ENCODE data around the gene SMARCD3. TPM values are rescaled to one million over a fixed set of nuclear protein-coding genes. Genes with fewer than 3 reads are reported as not detected.

SMARCD3 gene
- total RNA-seq, 2 experiments from 2014 or later: 4.1 to 4.8 TPM

DNA sequence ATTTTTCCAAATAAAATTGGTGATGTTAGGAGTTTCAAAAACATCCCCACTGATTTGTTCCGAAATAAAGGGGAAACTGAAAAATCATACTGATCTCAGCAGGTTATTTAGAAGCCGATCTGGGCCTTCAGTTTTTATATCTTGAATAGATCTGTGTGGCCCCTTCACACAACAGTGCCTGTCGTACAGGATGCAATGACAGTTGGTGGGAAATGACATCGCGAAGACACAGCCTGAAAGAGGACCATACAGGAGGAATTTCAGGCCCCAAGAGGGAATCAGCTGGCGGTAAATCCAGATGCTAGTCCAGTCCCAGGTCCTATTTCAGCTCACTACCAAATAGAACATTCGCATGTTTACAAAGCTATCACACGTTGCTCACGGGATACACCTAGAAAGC is 41.2 kb downstream of the SMARCD3 start:
- H3K4me3 Mint-ChIP-seq: no peak overlapping the region
- DNase-seq: no peak
- intact Hi-C loops (cut with DNase I, micrococcal nuclease): no loop called here
- H3K27me3 Mint-ChIP-seq: peaks cover 4% of the 10 kb centered on the region
- peaks cover 21% of the 10 kb centered on the region for H3K4me1 Mint-ChIP-seq
- H3K9me3 Mint-ChIP-seq (ENCODE audit: low read depth): no peaks in the 10 kb centered on the region
- CTCF ChIA-PET: interaction anchor here (1.4 kb wide), 1 partner anchor 119 kb away, joined by 3 read pairs; no protein-coding TSS in a partner anchor
- POLR2A ChIA-PET: no interaction called here
- no peaks in the 10 kb centered on the region for H3K36me3 Mint-ChIP-seq (ENCODE audit: low read depth)
- H3K27ac Mint-ChIP-seq: no peak overlapping the region
- peak; percentile 53 for ATAC-seq

DNA sequence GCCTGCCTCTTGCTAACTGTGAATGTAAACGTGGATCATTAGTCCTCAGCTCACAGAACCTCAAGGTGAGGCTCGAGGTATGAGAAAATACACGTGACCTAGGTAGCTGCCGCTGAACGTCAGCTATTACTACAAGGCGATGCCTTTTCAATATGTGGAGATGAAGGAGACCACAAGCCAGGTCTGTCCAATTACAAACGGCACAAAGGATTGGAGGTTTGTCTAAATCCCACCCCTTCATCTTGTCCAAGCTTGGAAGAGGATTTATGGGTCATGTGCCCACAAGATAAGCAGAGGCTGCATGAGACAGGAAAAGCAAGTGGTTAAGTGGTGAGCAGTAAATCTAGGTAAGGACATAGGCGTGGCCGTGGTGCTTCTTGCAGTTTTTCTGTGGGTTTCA is 41.6 kb downstream of the SMARCD3 start:
- Mint-ChIP-seq H3K36me3 (ENCODE audit: low read depth) (no peaks in the 10 kb centered on the region), H3K4me3 (no peak overlapping the region), H3K9me3 (ENCODE audit: low read depth) (no peaks in the 10 kb centered on the region), H3K27me3 (peaks cover 4% of the 10 kb centered on the region), H3K27ac (no peak overlapping the region), H3K4me1 (peaks cover 21% of the 10 kb centered on the region)
- POLR2A ChIA-PET: no interaction called here
- CTCF ChIA-PET: interaction anchor here (1.4 kb wide), 1 partner anchor 118 kb away, joined by 3 read pairs; no protein-coding TSS in a partner anchor
- no peak for DNase-seq
- peak; percentile 24 for ATAC-seq
- intact Hi-C loops (cut with DNase I, micrococcal nuclease): no loop called here

DNA sequence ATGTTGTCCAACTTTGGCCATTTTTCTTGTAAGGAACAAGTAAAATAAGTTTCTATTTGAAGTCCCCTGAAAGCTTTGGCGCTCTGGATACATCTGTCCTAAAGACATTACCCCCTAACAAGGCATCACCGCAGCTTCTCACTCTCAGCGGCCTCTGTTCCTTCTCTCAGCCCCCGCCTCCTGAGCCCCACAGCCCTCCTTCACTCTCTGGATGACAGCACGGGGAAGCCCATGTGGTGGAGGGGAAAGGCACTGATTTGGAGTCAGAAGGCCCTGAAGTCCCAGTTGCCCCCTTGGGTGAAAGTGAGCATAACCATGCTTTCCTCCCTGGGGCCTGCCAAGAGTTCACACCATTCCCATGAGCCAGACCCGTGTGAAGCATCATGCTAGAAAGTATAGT is 42.8 kb downstream of the SMARCD3 start:
- Mint-ChIP-seq H3K4me3 (no peak overlapping the region), H3K27ac (no peak overlapping the region), H3K27me3 (peaks cover 4% of the 10 kb centered on the region), H3K9me3 (ENCODE audit: low read depth) (no peaks in the 10 kb centered on the region), H3K36me3 (ENCODE audit: low read depth) (no peaks in the 10 kb centered on the region), H3K4me1 (peaks cover 21% of the 10 kb centered on the region)
- intact Hi-C loops (cut with DNase I, micrococcal nuclease): no loop called here
- ATAC-seq (no peak), DNase-seq (no peak)
- ChIA-PET POLR2A (no interaction called here), CTCF (interaction anchor here (0.6 to 1.4 kb wide), 4 partner anchors 39 to 863 kb away, joined by 3 to 5 read pairs (median 3); no protein-coding TSS in a partner anchor)

DNA sequence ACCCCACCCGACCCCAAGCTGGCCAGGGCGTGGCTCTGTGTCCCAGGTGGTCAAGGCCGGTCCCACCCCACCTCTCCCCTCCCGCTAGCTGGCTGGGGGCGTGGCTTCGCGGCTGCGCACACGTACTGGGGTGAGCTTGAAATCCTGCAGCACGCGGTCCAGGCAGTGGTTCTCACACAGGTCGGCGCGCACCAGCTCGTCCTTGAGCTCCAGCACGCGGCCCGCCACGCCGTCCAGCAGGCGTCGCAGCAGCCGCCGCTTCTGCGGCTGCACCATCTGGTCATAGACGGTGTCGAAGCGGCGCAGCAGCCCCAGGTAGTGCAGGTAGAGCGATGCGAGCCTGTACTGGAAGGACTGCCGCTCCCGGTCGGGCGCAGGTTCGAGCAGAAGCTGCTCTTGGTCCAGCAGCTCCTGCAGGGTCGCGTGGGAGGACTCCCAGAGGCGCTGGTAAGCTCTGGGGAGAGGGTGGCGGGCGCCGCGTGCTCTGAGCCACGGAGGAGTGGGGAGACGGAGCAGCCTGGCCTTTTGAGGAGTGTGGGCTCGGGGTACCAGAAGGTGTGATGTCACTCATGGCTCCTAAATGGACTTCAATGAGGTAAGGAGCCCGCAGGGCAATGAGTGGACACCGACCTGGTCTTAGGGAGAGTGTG is 44.0 kb downstream of the SMARCD3 start:
- H3K4me3 Mint-ChIP-seq: no peak overlapping the region
- H3K27me3 Mint-ChIP-seq: peaks cover 4% of the 10 kb centered on the region
- no peak for DNase-seq

DNA sequence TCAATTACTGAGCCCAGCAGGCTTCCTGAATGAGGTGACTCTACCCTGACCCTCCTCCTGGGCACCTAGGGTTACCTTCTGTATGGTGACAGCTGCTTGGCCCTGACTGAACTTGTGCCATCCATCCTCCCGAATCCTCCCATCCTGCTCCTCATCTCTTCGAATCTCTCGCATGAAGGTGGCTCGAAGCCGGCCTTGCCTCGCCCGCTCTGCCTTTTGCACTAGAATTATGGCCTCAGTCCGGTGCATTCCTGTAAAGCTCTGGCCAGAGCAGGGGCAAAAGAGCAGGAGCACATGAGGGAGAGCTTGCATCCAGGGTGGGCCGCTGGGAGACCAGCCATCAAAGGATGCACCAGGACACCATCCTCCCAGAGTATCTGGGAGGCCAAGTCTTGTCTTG is 45.7 kb downstream of the SMARCD3 start:
- Mint-ChIP-seq H3K36me3 (ENCODE audit: low read depth) (no peaks in the 10 kb centered on the region), H3K27ac (no peak overlapping the region), H3K9me3 (ENCODE audit: low read depth) (no peaks in the 10 kb centered on the region), H3K27me3 (peaks cover 4% of the 10 kb centered on the region), H3K4me1 (peaks cover 14% of the 10 kb centered on the region), H3K4me3 (no peak overlapping the region)
- intact Hi-C loops (cut with DNase I, micrococcal nuclease): no loop called here
- no peak for DNase-seq
- no peak for ATAC-seq
- CTCF ChIA-PET: interaction anchor here (0.6 to 0.7 kb wide), 2 partner anchors 9 to 70 kb away, joined by 3 read pairs; no protein-coding TSS in a partner anchor
- POLR2A ChIA-PET: no interaction called here

More for the DNA sequence above, 44.0 kb downstream of the SMARCD3 start:
- CTCF ChIA-PET: no interaction called here
- H3K27ac Mint-ChIP-seq: no peak overlapping the region
- POLR2A ChIA-PET: interaction anchor here (0.6 kb wide), 1 partner anchor 25 kb away, joined by 3 read pairs; no protein-coding TSS in a partner anchor
- H3K36me3 Mint-ChIP-seq (ENCODE audit: low read depth): no peaks in the 10 kb centered on the region
- intact Hi-C loops (cut with DNase I, micrococcal nuclease): no loop called here
- H3K9me3 Mint-ChIP-seq (ENCODE audit: low read depth): no peaks in the 10 kb centered on the region
- ATAC-seq: no peak
- H3K4me1 Mint-ChIP-seq: peaks cover 21% of the 10 kb centered on the region

DNA sequence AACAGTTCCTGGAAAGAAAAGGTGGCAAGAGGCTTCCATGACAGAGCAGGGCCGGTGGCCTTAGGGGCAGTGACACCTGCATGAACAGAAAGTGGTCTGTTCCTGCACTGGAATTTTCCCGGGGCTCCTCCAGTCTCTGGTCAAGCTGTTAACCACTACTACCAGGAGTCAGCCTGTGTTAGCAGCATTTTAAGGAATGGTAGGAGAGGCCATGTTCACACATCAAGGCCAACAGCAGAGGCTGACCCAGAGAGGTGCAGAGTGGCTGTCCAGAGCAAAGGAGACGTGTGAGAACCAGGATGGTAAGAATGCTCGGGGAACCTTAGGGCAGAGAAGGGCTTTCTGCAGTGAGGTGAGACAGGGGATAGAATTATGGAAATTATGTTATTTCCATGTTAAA is 46.7 kb downstream of the SMARCD3 start:
- no peak overlapping the region for H3K27ac Mint-ChIP-seq
- no peak overlapping the region for H3K4me3 Mint-ChIP-seq
- H3K4me1 Mint-ChIP-seq: peaks cover 4% of the 10 kb centered on the region
- DNase-seq (no peak), ATAC-seq (no peak)
- H3K36me3 Mint-ChIP-seq (ENCODE audit: low read depth): no peaks in the 10 kb centered on the region
- CTCF ChIA-PET: interaction anchor here (0.6 kb wide), 1 partner anchor 81 kb away, joined by 3 read pairs; no protein-coding TSS in a partner anchor
- POLR2A ChIA-PET: no interaction called here
- intact Hi-C loops (cut with DNase I, micrococcal nuclease): no loop called here
- no peaks in the 10 kb centered on the region for H3K9me3 Mint-ChIP-seq (ENCODE audit: low read depth)
- H3K27me3 Mint-ChIP-seq: peaks cover 4% of the 10 kb centered on the region

DNA sequence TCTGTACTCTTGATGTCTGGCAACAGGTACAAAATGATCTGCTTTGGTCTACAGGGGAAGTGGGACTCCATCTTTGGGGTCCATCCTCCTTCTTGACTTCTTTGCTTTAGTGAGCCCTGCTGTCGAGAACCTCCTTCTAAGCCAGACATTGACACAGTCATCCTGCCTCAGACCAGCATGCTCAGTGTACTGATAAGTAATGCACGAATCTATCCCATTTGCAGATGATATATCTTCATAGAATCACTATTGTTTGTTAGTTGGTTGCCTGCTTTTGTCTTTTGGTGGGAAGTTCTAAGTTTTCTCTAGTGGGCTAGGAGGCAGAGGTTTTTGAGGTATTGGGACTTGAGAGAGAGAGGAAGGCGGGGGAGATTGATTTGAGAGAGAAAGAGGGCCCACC is 47.1 kb downstream of the SMARCD3 start:
- Mint-ChIP-seq H3K9me3 (ENCODE audit: low read depth) (no peaks in the 10 kb centered on the region), H3K4me1 (no peaks in the 10 kb centered on the region), H3K27me3 (peaks cover 4% of the 10 kb centered on the region), H3K36me3 (ENCODE audit: low read depth) (no peaks in the 10 kb centered on the region), H3K4me3 (no peak overlapping the region), H3K27ac (no peak overlapping the region)
- ChIA-PET POLR2A (no interaction called here), CTCF (interaction anchor here (0.6 kb wide), 1 partner anchor 81 kb away, joined by 3 read pairs; no protein-coding TSS in a partner anchor)
- no peak for ATAC-seq
- intact Hi-C loops (cut with DNase I, micrococcal nuclease): no loop called here
- no peak for DNase-seq

DNA sequence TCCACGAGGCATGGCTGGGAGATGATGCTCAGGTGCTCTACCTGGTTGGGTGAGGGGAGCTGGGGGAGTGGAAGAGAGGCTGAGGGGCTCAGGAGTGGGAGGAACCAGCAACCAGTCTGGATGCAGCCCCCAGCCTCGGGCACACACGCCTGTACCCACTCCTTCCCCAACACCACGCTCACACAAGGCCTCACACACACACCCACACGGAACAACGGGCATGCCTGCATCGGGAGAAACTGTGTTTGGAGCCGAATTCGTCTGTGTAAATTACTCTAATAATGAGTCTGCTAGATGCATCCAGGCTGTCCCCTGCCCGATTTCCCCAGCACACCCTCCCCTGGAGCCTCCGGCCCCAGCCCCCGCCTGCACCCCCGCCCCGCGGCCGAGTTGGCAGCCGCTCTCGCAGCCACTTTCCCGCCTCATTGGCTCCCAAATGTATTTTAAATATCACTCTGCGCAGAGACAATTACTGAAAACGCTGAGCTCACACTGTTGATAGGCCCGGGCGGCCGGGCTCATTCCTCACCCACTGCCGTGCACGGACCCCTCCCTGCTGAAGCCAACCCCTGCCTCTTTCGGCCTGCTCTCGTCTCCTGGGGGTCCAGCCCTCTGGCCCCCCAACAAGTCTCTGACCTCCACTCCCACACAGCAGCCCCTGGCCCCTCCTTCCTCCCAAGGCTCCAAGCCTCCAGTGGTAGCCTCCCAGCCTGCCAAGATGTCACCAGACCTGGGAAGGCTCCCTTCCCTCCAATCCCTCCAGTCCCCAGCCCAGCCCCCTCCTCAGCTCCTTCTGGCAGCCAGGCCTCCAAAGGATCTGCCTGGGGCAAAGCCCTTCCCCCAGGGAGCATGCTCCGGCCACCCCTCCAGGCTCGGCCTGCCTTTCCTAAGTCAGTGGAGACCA is 49.3 kb downstream of the SMARCD3 start:
- no peak for DNase-seq
- ATAC-seq: no peak
- H3K36me3 Mint-ChIP-seq (ENCODE audit: low read depth): no peaks in the 10 kb centered on the region
- no peak overlapping the region for H3K27ac Mint-ChIP-seq
- H3K27me3 Mint-ChIP-seq: peaks cover 7% of the 10 kb centered on the region
- CTCF ChIA-PET: no interaction called here
- intact Hi-C loops (cut with DNase I, micrococcal nuclease): no loop called here
- H3K4me3 Mint-ChIP-seq: no peak overlapping the region
- H3K9me3 Mint-ChIP-seq (ENCODE audit: low read depth): no peaks in the 10 kb centered on the region
- peaks cover under 1% of the 10 kb centered on the region for H3K4me1 Mint-ChIP-seq
- POLR2A ChIA-PET: interaction anchor here (1.1 kb wide), 1 partner anchor 12 kb away, joined by 4 read pairs; no protein-coding TSS in a partner anchor

DNA sequence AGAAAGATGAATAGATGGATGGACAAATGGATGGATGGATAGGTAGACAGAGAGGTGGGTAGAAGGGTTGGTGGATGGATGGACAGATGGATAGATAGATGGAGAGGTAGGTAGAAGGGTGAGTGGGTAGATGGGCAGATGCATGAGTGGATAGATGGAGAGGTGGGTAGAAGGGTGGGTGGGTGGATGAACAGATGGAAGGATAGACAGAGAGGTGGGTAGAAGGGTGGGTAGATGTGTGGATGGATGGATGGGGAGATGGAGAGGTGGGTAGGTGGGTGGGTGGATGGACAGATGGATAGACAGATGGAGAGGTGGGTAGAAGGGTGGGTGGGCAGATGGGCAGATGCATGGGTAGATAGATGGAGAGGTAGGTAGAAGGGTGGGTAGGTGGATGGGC is 50.6 kb downstream of the SMARCD3 start:
- ATAC-seq: no peak
- CTCF ChIA-PET: no interaction called here
- peaks cover 3% of the 10 kb centered on the region for H3K4me1 Mint-ChIP-seq

DNA sequence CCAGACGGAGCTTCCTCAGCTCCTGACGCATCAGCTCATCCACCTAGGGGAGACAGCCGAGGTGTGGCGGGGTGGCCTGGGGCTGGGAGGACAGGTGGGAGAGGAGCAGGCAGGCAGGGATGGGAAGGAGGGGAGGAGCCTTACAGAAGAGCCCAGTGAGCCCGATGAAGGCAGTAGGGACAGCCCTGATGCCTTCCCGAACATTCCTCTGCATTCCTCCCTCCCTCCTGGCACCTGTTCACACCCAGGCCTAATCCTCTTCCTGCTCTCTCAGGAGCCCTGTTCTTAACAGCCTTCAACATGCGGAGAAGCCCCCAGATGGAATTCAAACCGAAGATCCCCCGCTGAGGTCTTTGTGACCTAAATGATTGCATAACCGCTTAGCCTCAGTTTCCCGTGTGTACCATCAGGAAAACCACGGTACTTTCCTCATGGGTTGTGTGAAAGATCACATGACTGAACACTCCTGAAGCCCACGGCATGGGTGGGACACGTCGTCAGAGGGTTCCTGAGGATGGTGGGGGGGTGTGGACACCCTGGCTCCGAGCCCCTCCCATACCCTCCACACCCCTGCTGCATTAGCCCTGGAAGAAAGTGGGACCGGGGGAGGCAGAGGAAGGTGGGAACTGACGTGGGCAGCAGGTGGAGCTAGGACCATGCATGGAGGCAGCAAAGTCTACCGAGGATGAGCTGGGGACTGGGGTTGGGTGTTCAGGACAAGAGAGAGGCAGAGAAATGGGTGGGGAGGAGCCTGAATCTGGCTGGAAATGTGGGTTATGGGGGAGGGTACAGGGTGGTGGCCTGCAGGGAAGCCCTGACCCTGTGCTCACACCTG is 52.7 kb downstream of the SMARCD3 start:
- no peak for DNase-seq
- H3K4me3 Mint-ChIP-seq: no peak overlapping the region
- H3K9me3 Mint-ChIP-seq (ENCODE audit: low read depth): no peaks in the 10 kb centered on the region
- POLR2A ChIA-PET: interaction anchor here (0.6 kb wide), 1 partner anchor 96 kb away, joined by 4 read pairs; no protein-coding TSS in a partner anchor
- CTCF ChIA-PET: interaction anchor here (0.5 kb wide), 1 partner anchor 1660 kb away, joined by 4 read pairs; no protein-coding TSS in a partner anchor
- ATAC-seq: no peak
- no peak overlapping the region for H3K27ac Mint-ChIP-seq
- H3K4me1 Mint-ChIP-seq: peaks cover 3% of the 10 kb centered on the region
- intact Hi-C loops (cut with DNase I, micrococcal nuclease): no loop called here
- peaks cover 5% of the 10 kb centered on the region for H3K27me3 Mint-ChIP-seq
- H3K36me3 Mint-ChIP-seq (ENCODE audit: low read depth): no peaks in the 10 kb centered on the region

More for the DNA sequence above, 50.6 kb downstream of the SMARCD3 start:
- Mint-ChIP-seq H3K27ac (no peak overlapping the region), H3K36me3 (ENCODE audit: low read depth) (no peaks in the 10 kb centered on the region), H3K4me3 (no peak overlapping the region), H3K27me3 (peaks cover 5% of the 10 kb centered on the region), H3K9me3 (ENCODE audit: low read depth) (no peaks in the 10 kb centered on the region)
- DNase-seq: no peak
- POLR2A ChIA-PET: no interaction called here
- intact Hi-C loops (cut with DNase I, micrococcal nuclease): no loop called here

DNA sequence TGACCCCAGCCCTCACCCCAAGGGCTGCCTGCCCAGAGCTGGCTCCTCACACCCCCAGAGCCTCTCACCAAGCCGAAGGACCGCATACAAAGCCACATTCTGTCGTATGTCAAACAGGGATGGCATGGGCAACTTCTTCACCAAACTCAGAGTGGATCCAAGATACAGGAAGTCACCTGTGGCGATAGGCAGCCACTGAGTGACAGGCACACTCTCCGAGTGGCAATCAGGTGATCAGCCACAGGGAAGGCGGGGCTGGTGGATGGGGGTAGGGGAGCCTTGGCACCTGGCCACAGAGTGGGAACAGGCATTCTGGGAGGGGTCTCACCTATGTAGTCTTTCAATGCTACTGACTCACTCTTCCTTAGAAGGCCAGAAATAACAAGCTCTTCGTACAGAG is 54.3 kb downstream of the SMARCD3 start:
- intact Hi-C loops (cut with DNase I, micrococcal nuclease): no loop called here

More for the DNA sequence above, 54.3 kb downstream of the SMARCD3 start:
- Mint-ChIP-seq H3K27ac (no peak overlapping the region), H3K4me3 (no peak overlapping the region), H3K9me3 (ENCODE audit: low read depth) (no peaks in the 10 kb centered on the region), H3K27me3 (peaks cover 5% of the 10 kb centered on the region), H3K36me3 (ENCODE audit: low read depth) (no peaks in the 10 kb centered on the region), H3K4me1 (peaks cover 3% of the 10 kb centered on the region)
- no peak for DNase-seq
- POLR2A ChIA-PET: interaction anchor here (0.6 kb wide), 1 partner anchor 265 kb away, joined by 3 read pairs; no protein-coding TSS in a partner anchor
- CTCF ChIA-PET: interaction anchor here (0.6 kb wide), 1 partner anchor 304 kb away, joined by 5 read pairs; no protein-coding TSS in a partner anchor
- no peak for ATAC-seq
